Urinary bladder (tissue), 4 donors: ENCODE results near the gene MAP2K3. TPM values are rescaled to one million over a fixed set of nuclear protein-coding genes. Genes with fewer than 3 reads are reported as not detected.

Source experiments
- DNase-seq: peaks from one replicate; pipeline ENCODE4 v3.0.0-alpha.2; 2015; ENCODE audit errors: extremely low spot score
- H3K27ac ChIP-seq: one replicate; pipeline ENCODE4 v1.5.1; 2013; ENCODE audit warnings: low read depth, mild to moderate bottlenecking, moderate library complexity
- H3K36me3 ChIP-seq: one replicate; pipeline ENCODE4 v1.6.1; 2013; ENCODE audit warnings: mild to moderate bottlenecking, moderate library complexity; ENCODE audit not compliant: insufficient read depth
- H3K4me1 ChIP-seq: one replicate; pipeline ENCODE4 v1.6.1; 2013; ENCODE audit warnings: mild to moderate bottlenecking, moderate library complexity; ENCODE audit not compliant: insufficient read depth
- H3K4me3 ChIP-seq: one replicate; pipeline ENCODE4 v1.5.1; 2013; ENCODE audit warnings: low read depth, low read length
- WGBS: extraction: QIAGEN DNeasy Blood & Tissue Kit; methylation state at CpG from one replicate; pipeline ENCODE4 v1.1.7; 2013; 5-methylcytosine and 5-hydroxymethylcytosine counted together
- polyA plus RNA-seq: library from polyadenylated mRNA; stranded (reverse); fragments of 200-250 nt; gene quantifications from one replicate; pipeline ENCODE4 v1.2.3, GENCODE V29; 2013
- total RNA-seq: library from RNA; depleted of rRNA; stranded (reverse); fragments of >200 nt; gene quantifications from one replicate; pipeline ENCODE4 v1.2.3, GENCODE V29; 2014
- donor health status: healthy with polysubstance abuse.
- donor health status: healthy.

MAP2K3 gene
- total and polyA plus RNA-seq, 2 donors = 8.3 to 33.5 TPM

GRCh38 chr17:21282850-21283249 is 1.7 kb upstream of the MAP2K3 start:
- WGBS = 85% methylated on average over 5 of the region's 5 CpGs
- Histone ChIP-seq H3K4me3 (no peak overlapping the region), H3K36me3 (no peaks in the 10 kb centered on the region), H3K4me1 (no peaks in the 10 kb centered on the region), H3K27ac (no peak overlapping the region)
- DNase-seq = no peak

GRCh38 chr17:21283482-21284318 is 811 bp upstream of the MAP2K3 start:
- Histone ChIP-seq H3K4me1 (no peaks in the 10 kb centered on the region), H3K4me3 (peak overlapping the region; percentile 39), H3K27ac (no peak overlapping the region), H3K36me3 (no peaks in the 10 kb centered on the region)
- 17% methylated on average over 49 of the region's 49 CpGs for WGBS
- DNase-seq = no peak

DNA sequence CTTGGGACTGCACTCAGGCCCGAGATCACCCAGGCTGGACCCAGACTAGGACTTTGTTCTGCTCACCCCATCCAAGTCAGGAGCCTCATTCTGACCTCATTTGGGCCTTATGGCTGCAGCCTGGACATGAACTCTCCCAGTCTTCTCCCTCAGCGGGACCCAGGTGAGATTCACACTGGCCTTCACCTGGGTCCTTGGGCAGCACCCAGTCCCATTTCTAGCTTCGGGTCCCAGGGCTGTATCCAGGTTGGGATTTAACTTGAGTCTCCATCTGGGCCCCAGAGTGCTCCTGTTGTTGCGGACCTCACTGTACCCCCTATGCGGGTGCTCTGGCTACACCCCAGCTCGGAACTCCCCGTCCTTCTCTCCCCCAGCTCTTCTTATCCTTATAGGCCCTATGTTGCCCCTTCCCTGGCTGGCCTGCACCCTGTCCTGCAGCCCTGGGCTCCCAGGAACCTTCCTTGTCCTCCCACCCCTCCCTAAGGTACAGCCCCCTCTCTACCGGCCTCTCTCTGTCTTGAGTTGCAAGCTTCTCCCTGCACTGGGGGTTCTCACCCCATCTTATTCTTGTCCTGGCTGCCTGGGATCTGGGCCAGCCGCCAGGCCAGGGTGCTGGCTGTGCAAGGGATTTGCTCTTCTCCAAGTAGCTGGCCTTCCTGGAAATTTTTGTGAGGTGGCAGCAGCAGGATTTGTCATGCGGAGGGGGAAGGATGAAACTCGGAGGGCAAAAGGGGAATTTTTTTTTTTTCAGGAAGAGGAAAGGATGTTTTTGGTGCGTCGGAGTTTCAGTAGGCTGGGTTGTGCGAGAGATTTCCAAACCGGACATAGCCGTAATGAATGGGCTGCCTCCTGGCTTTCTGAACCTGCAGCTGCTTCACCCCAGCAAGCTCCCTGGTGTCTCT is 904 bp downstream of the MAP2K3 start:
- DNase-seq = no peak
- 4% methylated on average over 16 of the region's 16 CpGs for WGBS
- Histone ChIP-seq H3K4me3 (peak overlapping the region; percentile 78), H3K36me3 (no peaks in the 10 kb centered on the region), H3K27ac (peak overlapping the region; percentile 77), H3K4me1 (no peaks in the 10 kb centered on the region)

GRCh38 chr17:21286066-21286770 is 1.7 kb downstream of the MAP2K3 start:
- Histone ChIP-seq H3K4me1 (no peaks in the 10 kb centered on the region), H3K36me3 (no peaks in the 10 kb centered on the region), H3K27ac (peak overlapping the region; percentile 81), H3K4me3 (peak overlapping the region; percentile 78)
- 9% methylated on average over 16 of the region's 16 CpGs for WGBS
- DNase-seq = peak; percentile 79

DNA sequence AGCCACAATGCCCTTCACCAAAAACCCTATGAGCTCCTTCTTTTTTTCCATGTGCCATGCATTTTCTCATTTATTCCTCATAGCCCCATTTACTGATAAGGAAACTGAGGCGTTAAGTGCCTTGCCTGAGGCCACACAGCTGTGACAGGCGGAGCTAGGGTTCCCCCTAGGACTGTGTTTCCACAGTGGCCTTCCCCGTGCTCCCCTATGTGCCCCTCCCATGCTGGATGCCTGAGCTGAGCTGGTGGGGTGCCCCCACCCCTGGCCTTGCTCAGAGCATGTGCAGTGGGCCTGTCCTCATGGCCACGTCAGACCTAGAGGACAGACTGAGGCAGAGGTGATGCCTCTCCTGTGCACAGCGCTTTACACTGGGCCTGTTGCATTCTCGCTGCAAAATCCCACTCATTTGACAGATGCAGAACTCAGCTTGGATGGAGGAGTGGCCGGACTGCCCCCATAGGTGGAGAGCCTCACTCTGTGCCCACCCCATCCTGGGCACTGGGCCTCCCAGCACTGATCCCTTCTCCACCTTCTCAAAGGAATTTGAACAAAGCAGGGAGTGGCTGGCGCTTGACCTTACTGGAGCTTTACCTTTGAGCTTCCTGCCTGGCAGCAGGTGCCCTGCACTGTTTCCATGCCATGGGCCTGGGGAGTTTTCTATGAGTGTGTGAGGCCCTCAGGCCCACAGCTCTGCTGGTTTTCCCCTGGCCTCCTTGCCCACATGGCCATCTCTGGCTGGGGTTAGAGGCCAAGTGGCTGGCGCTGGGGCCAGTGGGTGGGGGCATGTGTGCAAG is 2.6 kb downstream of the MAP2K3 start:
- no peaks in the 10 kb centered on the region for H3K36me3 ChIP-seq
- no peaks in the 10 kb centered on the region for H3K4me1 ChIP-seq
- no peak overlapping the region for H3K4me3 ChIP-seq
- DNase-seq = no peak
- 52% methylated on average over 9 of the region's 9 CpGs for WGBS
- peak overlapping the region; percentile 81 for H3K27ac ChIP-seq

GRCh38 chr17:21287703-21288449 is 3.4 kb downstream of the MAP2K3 start:
- H3K4me1 ChIP-seq = no peaks in the 10 kb centered on the region
- H3K4me3 ChIP-seq = no peak overlapping the region
- peak overlapping the region; percentile 85 for H3K27ac ChIP-seq
- WGBS = 20% methylated on average over 18 of the region's 18 CpGs
- no peaks in the 10 kb centered on the region for H3K36me3 ChIP-seq
- DNase-seq = peak; percentile 67

GRCh38 chr17:21288571-21289017 is 4.1 kb downstream of the MAP2K3 start:
- 76% methylated on average over 6 of the region's 6 CpGs for WGBS
- no peak overlapping the region for H3K4me3 ChIP-seq
- no peak for DNase-seq
- peak overlapping the region; percentile 85 for H3K27ac ChIP-seq
- H3K36me3 ChIP-seq = no peaks in the 10 kb centered on the region
- no peaks in the 10 kb centered on the region for H3K4me1 ChIP-seq

DNA sequence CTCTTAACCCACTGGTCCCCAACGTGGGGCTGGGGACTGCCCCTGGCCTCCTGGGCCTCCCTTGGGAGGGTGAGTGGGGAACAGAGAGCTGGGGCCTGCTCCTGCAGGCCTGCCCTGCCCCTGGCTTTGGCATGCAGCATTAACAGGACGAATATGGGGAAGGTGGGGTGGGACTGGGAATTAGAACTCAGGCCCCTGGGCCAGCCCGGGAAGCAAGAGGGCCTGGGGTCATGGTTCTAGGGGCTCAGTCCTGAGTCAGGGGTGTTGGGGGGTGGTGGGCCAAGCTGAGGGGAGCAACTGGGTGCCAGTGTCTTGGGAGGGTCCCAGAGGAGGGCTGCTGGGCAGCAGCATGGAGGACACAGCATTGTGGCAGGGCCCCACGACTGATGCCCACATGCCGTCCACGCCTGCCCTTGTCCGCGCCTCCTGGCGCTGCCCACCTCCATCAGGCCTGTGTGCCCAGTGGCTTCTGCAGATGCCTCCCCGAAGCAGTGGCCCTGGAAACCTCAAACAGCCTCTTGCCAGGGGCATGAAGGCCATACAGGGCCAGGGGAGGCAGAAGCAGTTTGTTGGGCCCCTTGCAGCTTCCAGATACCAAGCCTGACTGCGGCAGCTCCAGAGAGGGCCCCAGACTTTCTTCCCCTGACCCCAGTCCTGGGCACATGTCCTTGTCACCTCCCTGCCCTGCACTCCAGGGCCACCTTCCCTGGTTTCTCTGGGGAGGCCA is 4.8 kb downstream of the MAP2K3 start:
- 82% methylated on average over 11 of the region's 11 CpGs for WGBS
- DNase-seq = no peak
- H3K4me3 ChIP-seq = no peak overlapping the region

GRCh38 chr17:21289902-21290571 is 5.5 kb downstream of the MAP2K3 start:
- 59% methylated on average over 18 of the region's 18 CpGs for WGBS
- Histone ChIP-seq H3K4me1 (no peaks in the 10 kb centered on the region), H3K27ac (no peak overlapping the region)

More for the DNA sequence above, 4.8 kb downstream of the MAP2K3 start:
- no peak overlapping the region for H3K27ac ChIP-seq
- H3K4me1 ChIP-seq = no peaks in the 10 kb centered on the region
- no peaks in the 10 kb centered on the region for H3K36me3 ChIP-seq

DNA sequence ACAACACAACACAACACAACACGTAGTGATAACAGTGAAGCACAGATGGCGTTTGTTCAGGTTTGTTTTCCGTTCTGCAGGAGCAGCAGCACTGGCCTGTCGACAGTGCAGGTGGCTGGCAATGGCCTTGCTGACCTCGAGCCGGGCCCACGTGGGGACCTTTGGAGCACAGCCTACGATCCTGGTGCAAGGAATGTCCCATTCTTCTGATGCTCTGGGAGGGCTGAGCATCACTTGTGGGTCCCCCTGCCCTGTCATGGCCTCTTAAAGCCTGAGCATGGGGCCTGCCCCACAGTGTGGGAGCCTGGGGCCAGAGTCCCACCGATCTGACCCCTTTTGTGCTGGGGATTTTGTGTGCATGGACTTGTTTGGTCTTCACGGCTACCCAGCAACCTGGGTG is 6.8 kb downstream of the MAP2K3 start:
- no peaks in the 10 kb centered on the region for H3K36me3 ChIP-seq
- 75% methylated on average over 10 of the region's 10 CpGs for WGBS
- no peak for DNase-seq
- H3K4me3 ChIP-seq = no peak overlapping the region
- H3K27ac ChIP-seq = no peak overlapping the region
- no peaks in the 10 kb centered on the region for H3K4me1 ChIP-seq

More at GRCh38 chr17:21289902-21290571, 5.5 kb downstream of the MAP2K3 start:
- Histone ChIP-seq H3K36me3 (no peaks in the 10 kb centered on the region), H3K4me3 (no peak overlapping the region)
- DNase-seq = no peak

- no peak for DNase-seq
- 61% methylated on average over 12 of the region's 12 CpGs for WGBS
- no peak overlapping the region for H3K27ac ChIP-seq
- no peaks in the 10 kb centered on the region for H3K36me3 ChIP-seq
- no peaks in the 10 kb centered on the region for H3K4me1 ChIP-seq
- no peak overlapping the region for H3K4me3 ChIP-seq
These were observed 7.4 kb downstream of the MAP2K3 start for GRCh38 chr17:21291862-21292261.
